ENCODE data around the gene HSD17B8.

- TF ChIP-seq, protein P1, sequence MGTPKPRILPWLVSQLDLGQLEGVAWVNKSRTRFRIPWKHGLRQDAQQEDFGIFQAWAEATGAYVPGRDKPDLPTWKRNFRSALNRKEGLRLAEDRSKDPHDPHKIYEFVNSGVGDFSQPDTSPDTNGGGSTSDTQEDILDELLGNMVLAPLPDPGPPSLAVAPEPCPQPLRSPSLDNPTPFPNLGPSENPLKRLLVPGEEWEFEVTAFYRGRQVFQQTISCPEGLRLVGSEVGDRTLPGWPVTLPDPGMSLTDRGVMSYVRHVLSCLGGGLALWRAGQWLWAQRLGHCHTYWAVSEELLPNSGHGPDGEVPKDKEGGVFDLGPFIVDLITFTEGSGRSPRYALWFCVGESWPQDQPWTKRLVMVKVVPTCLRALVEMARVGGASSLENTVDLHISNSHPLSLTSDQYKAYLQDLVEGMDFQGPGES (IDR thresholded peaks at IDR 0.05): no peak
- no peak for TF ChIP-seq EZH2 (IDR thresholded peaks at IDR 0.05; ENCODE audit: borderline replicate concordance, control insufficient read depth, low read depth, low read length)
- TF ChIP-seq ZNF24 (IDR thresholded peaks at IDR 0.05): no peak
- TF ChIP-seq CEBPB (IDR thresholded peaks at IDR 0.05; ENCODE audit: borderline replicate concordance in 1 of 2, low read depth in 2 of 2, low read length in 2 of 2): no peak
- TF ChIP-seq ZBED1 (IDR thresholded peaks at IDR 0.05; ENCODE audit: borderline replicate concordance): no peak
- no peak for TF ChIP-seq NR2C1 (IDR thresholded peaks at IDR 0.05)
- TF ChIP-seq, protein P2, sequence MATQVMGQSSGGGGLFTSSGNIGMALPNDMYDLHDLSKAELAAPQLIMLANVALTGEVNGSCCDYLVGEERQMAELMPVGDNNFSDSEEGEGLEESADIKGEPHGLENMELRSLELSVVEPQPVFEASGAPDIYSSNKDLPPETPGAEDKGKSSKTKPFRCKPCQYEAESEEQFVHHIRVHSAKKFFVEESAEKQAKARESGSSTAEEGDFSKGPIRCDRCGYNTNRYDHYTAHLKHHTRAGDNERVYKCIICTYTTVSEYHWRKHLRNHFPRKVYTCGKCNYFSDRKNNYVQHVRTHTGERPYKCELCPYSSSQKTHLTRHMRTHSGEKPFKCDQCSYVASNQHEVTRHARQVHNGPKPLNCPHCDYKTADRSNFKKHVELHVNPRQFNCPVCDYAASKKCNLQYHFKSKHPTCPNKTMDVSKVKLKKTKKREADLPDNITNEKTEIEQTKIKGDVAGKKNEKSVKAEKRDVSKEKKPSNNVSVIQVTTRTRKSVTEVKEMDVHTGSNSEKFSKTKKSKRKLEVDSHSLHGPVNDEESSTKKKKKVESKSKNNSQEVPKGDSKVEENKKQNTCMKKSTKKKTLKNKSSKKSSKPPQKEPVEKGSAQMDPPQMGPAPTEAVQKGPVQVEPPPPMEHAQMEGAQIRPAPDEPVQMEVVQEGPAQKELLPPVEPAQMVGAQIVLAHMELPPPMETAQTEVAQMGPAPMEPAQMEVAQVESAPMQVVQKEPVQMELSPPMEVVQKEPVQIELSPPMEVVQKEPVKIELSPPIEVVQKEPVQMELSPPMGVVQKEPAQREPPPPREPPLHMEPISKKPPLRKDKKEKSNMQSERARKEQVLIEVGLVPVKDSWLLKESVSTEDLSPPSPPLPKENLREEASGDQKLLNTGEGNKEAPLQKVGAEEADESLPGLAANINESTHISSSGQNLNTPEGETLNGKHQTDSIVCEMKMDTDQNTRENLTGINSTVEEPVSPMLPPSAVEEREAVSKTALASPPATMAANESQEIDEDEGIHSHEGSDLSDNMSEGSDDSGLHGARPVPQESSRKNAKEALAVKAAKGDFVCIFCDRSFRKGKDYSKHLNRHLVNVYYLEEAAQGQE (IDR thresholded peaks at IDR 0.05; ENCODE audit: low read depth, low read length): no peak
- TF ChIP-seq POLR2A (IDR thresholded peaks at IDR 0.05; ENCODE audit: low read depth, low read length): no peak
- no peak for TF ChIP-seq FOXM1 (IDR thresholded peaks at IDR 0.05; ENCODE audit: low read depth, low read length)
- TF ChIP-seq RB1 (IDR thresholded peaks at IDR 0.05; ENCODE audit: borderline replicate concordance): no peak
- TF ChIP-seq TCF12 (IDR thresholded peaks at IDR 0.05; ENCODE audit: low read depth, low read length): no peak
Measured at GRCh38 chr6:33156964-33157363, 47.5 kb upstream of the HSD17B8 start.
